ENCODE measurements around the gene HERC6. TPM values are rescaled to one million over a fixed set of nuclear protein-coding genes. Genes with fewer than 3 reads are reported as not detected.

The HERC6 gene
- polyA plus RNA-seq, 1 of the 3 experiments (the other 2 are of a cell fraction): 1.7 TPM

DNA sequence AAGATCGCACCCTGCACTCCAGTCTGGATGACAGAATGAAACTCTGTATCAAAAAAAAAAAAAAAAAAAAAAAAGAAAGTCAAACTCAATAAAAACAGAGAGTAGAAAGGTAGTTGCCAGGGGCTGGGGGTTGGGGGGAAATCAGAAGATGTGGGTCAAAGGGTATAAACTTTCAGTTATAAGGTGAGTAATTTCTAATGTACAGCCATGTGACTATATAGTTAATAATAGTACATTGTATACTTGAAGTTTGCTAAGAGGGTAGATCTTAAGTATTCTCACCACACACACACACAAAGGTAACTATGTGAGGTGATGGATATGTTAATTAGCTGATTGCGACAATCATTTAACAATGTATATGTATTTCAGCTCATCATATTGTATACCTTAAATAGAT lies 11.5 kb downstream of the HERC6 start:
- no peak for DNase-seq
- no peak overlapping the region for H3K4me2 ChIP-seq
- H2AFZ ChIP-seq (ENCODE audit: low read depth): no peak overlapping the region
- 94% methylated on average over 2 of the region's 2 CpGs for WGBS (ENCODE audit: low lambda C conversion rate)
- H3K27me3 ChIP-seq (ENCODE audit: insufficient read depth): no peaks in the 10 kb centered on the region
- ChIA-PET CTCF (interaction anchor here (1.1 to 1.5 kb wide), 2 partner anchors 9 to 11 kb away, joined by 3 read pairs; partner anchors contain the start of gene HERC6), POLR2A (no interaction called here)
- no peak overlapping the region for H3K9ac ChIP-seq
- H3K79me2 ChIP-seq (ENCODE audit: insufficient read depth): no peaks in the 10 kb centered on the region
- H3K9me2 ChIP-seq: no peaks in the 10 kb centered on the region
- no peak overlapping the region for H3K27ac ChIP-seq (ENCODE audit: low read depth in 2 of 2, low read length in 1 of 2)
- no peaks in the 10 kb centered on the region for H3K4me1 ChIP-seq (ENCODE audit: control insufficient read depth in 1 of 2, insufficient read depth in 2 of 2, low read depth in 1 of 2, low read length in 1 of 2)
- H4K20me1 ChIP-seq (ENCODE audit: insufficient read depth): no peaks in the 10 kb centered on the region
- TF ChIP-seq, protein P1, sequence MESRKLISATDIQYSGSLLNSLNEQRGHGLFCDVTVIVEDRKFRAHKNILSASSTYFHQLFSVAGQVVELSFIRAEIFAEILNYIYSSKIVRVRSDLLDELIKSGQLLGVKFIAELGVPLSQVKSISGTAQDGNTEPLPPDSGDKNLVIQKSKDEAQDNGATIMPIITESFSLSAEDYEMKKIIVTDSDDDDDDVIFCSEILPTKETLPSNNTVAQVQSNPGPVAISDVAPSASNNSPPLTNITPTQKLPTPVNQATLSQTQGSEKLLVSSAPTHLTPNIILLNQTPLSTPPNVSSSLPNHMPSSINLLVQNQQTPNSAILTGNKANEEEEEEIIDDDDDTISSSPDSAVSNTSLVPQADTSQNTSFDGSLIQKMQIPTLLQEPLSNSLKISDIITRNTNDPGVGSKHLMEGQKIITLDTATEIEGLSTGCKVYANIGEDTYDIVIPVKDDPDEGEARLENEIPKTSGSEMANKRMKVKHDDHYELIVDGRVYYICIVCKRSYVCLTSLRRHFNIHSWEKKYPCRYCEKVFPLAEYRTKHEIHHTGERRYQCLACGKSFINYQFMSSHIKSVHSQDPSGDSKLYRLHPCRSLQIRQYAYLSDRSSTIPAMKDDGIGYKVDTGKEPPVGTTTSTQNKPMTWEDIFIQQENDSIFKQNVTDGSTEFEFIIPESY (IDR thresholded peaks at IDR 0.05; ENCODE audit: borderline replicate concordance, low read depth): no peak
- no peak for TF ChIP-seq ELF1 (IDR thresholded peaks at IDR 0.05)
- TF ChIP-seq RFX5 (IDR thresholded peaks at IDR 0.05; ENCODE audit: low read length): no peak
- TF ChIP-seq, protein P2, sequence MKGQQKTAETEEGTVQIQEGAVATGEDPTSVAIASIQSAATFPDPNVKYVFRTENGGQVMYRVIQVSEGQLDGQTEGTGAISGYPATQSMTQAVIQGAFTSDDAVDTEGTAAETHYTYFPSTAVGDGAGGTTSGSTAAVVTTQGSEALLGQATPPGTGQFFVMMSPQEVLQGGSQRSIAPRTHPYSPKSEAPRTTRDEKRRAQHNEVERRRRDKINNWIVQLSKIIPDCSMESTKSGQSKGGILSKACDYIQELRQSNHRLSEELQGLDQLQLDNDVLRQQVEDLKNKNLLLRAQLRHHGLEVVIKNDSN (IDR thresholded peaks at IDR 0.05; ENCODE audit: borderline replicate concordance, low read depth): no peak
- TF ChIP-seq RAD21 (IDR thresholded peaks at IDR 0.05; ENCODE audit: low read length): no peak
- no peak for TF ChIP-seq SMC3 (IDR thresholded peaks at IDR 0.05; ENCODE audit: low read depth, low read length)
- no peak for TF ChIP-seq RXRA (IDR thresholded peaks at IDR 0.05; ENCODE audit: borderline replicate concordance, low read depth)
- TF ChIP-seq FOSL2 (IDR thresholded peaks at IDR 0.05; ENCODE audit: borderline replicate concordance, low read depth): no peak
- TF ChIP-seq NFIC (IDR thresholded peaks at IDR 0.05; ENCODE audit: borderline replicate concordance): no peak
- no peak for TF ChIP-seq SIN3A (IDR thresholded peaks at IDR 0.05; ENCODE audit: borderline replicate concordance, low read depth, low read length)
- TF ChIP-seq, protein P3, sequence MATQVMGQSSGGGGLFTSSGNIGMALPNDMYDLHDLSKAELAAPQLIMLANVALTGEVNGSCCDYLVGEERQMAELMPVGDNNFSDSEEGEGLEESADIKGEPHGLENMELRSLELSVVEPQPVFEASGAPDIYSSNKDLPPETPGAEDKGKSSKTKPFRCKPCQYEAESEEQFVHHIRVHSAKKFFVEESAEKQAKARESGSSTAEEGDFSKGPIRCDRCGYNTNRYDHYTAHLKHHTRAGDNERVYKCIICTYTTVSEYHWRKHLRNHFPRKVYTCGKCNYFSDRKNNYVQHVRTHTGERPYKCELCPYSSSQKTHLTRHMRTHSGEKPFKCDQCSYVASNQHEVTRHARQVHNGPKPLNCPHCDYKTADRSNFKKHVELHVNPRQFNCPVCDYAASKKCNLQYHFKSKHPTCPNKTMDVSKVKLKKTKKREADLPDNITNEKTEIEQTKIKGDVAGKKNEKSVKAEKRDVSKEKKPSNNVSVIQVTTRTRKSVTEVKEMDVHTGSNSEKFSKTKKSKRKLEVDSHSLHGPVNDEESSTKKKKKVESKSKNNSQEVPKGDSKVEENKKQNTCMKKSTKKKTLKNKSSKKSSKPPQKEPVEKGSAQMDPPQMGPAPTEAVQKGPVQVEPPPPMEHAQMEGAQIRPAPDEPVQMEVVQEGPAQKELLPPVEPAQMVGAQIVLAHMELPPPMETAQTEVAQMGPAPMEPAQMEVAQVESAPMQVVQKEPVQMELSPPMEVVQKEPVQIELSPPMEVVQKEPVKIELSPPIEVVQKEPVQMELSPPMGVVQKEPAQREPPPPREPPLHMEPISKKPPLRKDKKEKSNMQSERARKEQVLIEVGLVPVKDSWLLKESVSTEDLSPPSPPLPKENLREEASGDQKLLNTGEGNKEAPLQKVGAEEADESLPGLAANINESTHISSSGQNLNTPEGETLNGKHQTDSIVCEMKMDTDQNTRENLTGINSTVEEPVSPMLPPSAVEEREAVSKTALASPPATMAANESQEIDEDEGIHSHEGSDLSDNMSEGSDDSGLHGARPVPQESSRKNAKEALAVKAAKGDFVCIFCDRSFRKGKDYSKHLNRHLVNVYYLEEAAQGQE (IDR thresholded peaks at IDR 0.05; ENCODE audit: low read depth, low read length): no peak
- TF ChIP-seq, protein P4, sequence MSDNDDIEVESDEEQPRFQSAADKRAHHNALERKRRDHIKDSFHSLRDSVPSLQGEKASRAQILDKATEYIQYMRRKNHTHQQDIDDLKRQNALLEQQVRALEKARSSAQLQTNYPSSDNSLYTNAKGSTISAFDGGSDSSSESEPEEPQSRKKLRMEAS (IDR thresholded peaks at IDR 0.05; ENCODE audit: low read depth): no peak
- no peak for TF ChIP-seq TCF12 (IDR thresholded peaks at IDR 0.05)
- H3K4me3 ChIP-seq (ENCODE audit: low read depth in 2 of 2, low read length in 1 of 2): no peak overlapping the region
- H3K9me3 ChIP-seq: no peaks in the 10 kb centered on the region
- no peaks in the 10 kb centered on the region for H3K36me3 ChIP-seq (replicated peaks in 1 of 2; ENCODE audit: control insufficient read depth in 1 of 2, insufficient read depth in 2 of 2, low read length in 1 of 2)
- H3F3A ChIP-seq (replicated peaks; ENCODE audit: insufficient read depth): no peaks in the 10 kb centered on the region
